Measurements from ENCODE around the gene DEFB128.

DEFB128 gene

GRCh38 chr20:152131-152530, 37.4 kb downstream of the DEFB128 start:
- no peak for DNase-seq (ENCODE audit: low read depth in 3 of 3)

- no peak for DNase-seq (ENCODE audit: low read depth in 3 of 3)
Measured at GRCh38 chr20:145877-146276, 43.6 kb downstream of the DEFB128 start.

- DNase-seq (ENCODE audit: low read depth in 3 of 3) = no peak
Measured at GRCh38 chr20:142290-142689, 47.2 kb downstream of the DEFB128 start, which contains the start of gene DEFB126. Gene DEFB126, plus strand, starts transcription at chr20:142590. Its CDS starts 39 bp downstream, at chr20:142629.

Measured in stimulated activated CD4-positive, alpha-beta T cell treated with anti-CD3 and anti-CD28 coated beads, TNF-alpha, amount 100 ng/mL, for 24 hours (primary cell).